H9 (cell line): ENCODE measurements around the gene ARHGEF16. TPM values are rescaled to one million over a fixed set of nuclear protein-coding genes. Genes with fewer than 3 reads are reported as not detected.

Source experiments
- DNase-seq: peaks from one replicate; pipeline ENCODE4 v3.0.0-alpha.2; 2017
- H2AFZ ChIP-seq: one replicate; pipeline ENCODE4 v1.6.1; 2013; ENCODE audit warnings: mild to moderate bottlenecking, low read length, control low read depth, moderate library complexity
- H2AK5ac ChIP-seq: 2 replicates; pipeline ENCODE4 v1.6.1; 2013; ENCODE audit warnings: low read length, control low read depth, mixed read lengths; ENCODE audit not compliant: insufficient read length
- H2BK120ac ChIP-seq: one replicate; pipeline ENCODE4 v1.6.1; 2013; ENCODE audit warnings: low read depth, mild to moderate bottlenecking, low read length, control low read depth, inconsistent platforms; ENCODE audit not compliant: poor library complexity, severe bottlenecking
- H2BK12ac ChIP-seq: 2 replicates; pipeline ENCODE4 v1.6.1; 2013; ENCODE audit warnings: low read length, control low read depth, mixed read lengths, low read depth; ENCODE audit not compliant: insufficient read length
- H2BK15ac ChIP-seq: 2 replicates; pipeline ENCODE4 v1.6.1; 2013; ENCODE audit warnings: low read depth, low read length, control low read depth
- H2BK20ac ChIP-seq: one replicate; pipeline ENCODE4 v1.6.1; 2013; ENCODE audit warnings: low read depth, mild to moderate bottlenecking, low read length, control low read depth, inconsistent platforms; ENCODE audit not compliant: poor library complexity, severe bottlenecking
- H2BK5ac ChIP-seq: 2 replicates; pipeline ENCODE4 v1.6.1; 2013; ENCODE audit warnings: low read length, control low read depth, mixed read lengths; ENCODE audit not compliant: insufficient read length
- H3K14ac ChIP-seq: 2 replicates; pipeline ENCODE4 v1.6.1; 2013; ENCODE audit warnings: low read length, control low read depth; ENCODE audit not compliant: insufficient read depth
- H3K18ac ChIP-seq: 2 replicates; pipeline ENCODE4 v1.6.1; 2013; ENCODE audit warnings: low read depth, mild to moderate bottlenecking, mixed read lengths, low read length, control low read depth; ENCODE audit not compliant: insufficient read length
- H3K23ac ChIP-seq: 2 replicates; pipeline ENCODE4 v1.6.1; 2013; ENCODE audit warnings: low read length, control low read depth, mixed read lengths, low read depth; ENCODE audit not compliant: insufficient read length
- H3K23me2 ChIP-seq: 2 replicates; pipeline ENCODE4 v1.6.1; 2013; ENCODE audit warnings: low read depth, mild to moderate bottlenecking, mixed read lengths, low read length, control low read depth; ENCODE audit not compliant: insufficient read length, poor library complexity, severe bottlenecking
- H3K27ac ChIP-seq: 2 replicates; pipeline ENCODE4 v1.5.1; 2013; ENCODE audit warnings: low read length, control low read depth, mixed read lengths, low read depth; ENCODE audit not compliant: insufficient read length
- H3K27me3 ChIP-seq: 2 replicates; pipeline ENCODE4 v1.6.1; 2013; ENCODE audit warnings: low read length, control low read depth, inconsistent platforms; ENCODE audit not compliant: insufficient read depth
- H3K4ac ChIP-seq: 2 replicates; pipeline ENCODE4 v1.6.1; 2013; ENCODE audit warnings: low read depth, mild to moderate bottlenecking, control low read depth, inconsistent platforms, low read length, moderate library complexity
- H3K4me1 ChIP-seq: 2 replicates; pipeline ENCODE4 v1.6.1; 2013; ENCODE audit warnings: low read length, control low read depth, inconsistent platforms; ENCODE audit not compliant: insufficient read depth
- H3K4me2 ChIP-seq: 2 replicates; pipeline ENCODE4 v1.6.1; 2013; ENCODE audit warnings: low read length, control low read depth, mixed read lengths; ENCODE audit not compliant: insufficient read length, insufficient read depth
- H3K56ac ChIP-seq: 2 replicates; pipeline ENCODE4 v1.6.1; 2013; ENCODE audit warnings: low read depth, mild to moderate bottlenecking, mixed read lengths, low read length, control low read depth; ENCODE audit not compliant: insufficient read length
- H3K79me1 ChIP-seq: 2 replicates; pipeline ENCODE4 v1.6.1; 2013; ENCODE audit warnings: low read depth, mild to moderate bottlenecking, moderate library complexity, low read length, control low read depth, inconsistent platforms; ENCODE audit not compliant: insufficient read depth, poor library complexity, severe bottlenecking
- H3K79me2 ChIP-seq: 2 replicates; pipeline ENCODE4 v1.6.1; 2013; ENCODE audit warnings: low read length, control low read depth, inconsistent platforms; ENCODE audit not compliant: insufficient read depth
- H3K9ac ChIP-seq: 2 replicates; pipeline ENCODE4 v1.6.1; 2013; ENCODE audit warnings: low read length, control low read depth, mixed read lengths; ENCODE audit not compliant: insufficient read length; ENCODE audit errors: extremely low read depth
- H3K9me3 ChIP-seq: one replicate; pipeline ENCODE4 v1.6.1; 2013; ENCODE audit warnings: low read depth, low read length, inconsistent platforms; ENCODE audit not compliant: control insufficient read depth
- H3T11ph ChIP-seq: one replicate; pipeline ENCODE4 v1.6.1; 2013; ENCODE audit warnings: mild to moderate bottlenecking, low read length, control low read depth, inconsistent platforms
- H4K20me1 ChIP-seq: one replicate; pipeline ENCODE4 v1.6.1; 2013; ENCODE audit not compliant: control insufficient read depth, insufficient read length, insufficient read depth
- H4K5ac ChIP-seq: 2 replicates; pipeline ENCODE4 v1.6.1; 2013; ENCODE audit warnings: low read depth, mild to moderate bottlenecking, mixed read lengths, low read length, control low read depth; ENCODE audit not compliant: insufficient read length
- H4K8ac ChIP-seq: replicated peaks from 2 replicates; pipeline ENCODE4 v1.6.1; 2013; ENCODE audit warnings: low read length, control low read depth, mixed read lengths, low read depth; ENCODE audit not compliant: insufficient read length
- H4K91ac ChIP-seq: 2 replicates; pipeline ENCODE4 v1.6.1; 2013; ENCODE audit warnings: low read depth, mild to moderate bottlenecking, moderate library complexity, mixed read lengths, low read length, control low read depth; ENCODE audit not compliant: insufficient read length
- H3K27ac Mint-ChIP-seq, 3 experiments: 2 replicates in 2 of 3; 3 replicates in 1 of 3; pipeline ENCODE4 v1.8.0; 2020 to 2021; ENCODE audit warnings: mixed read lengths in 3 of 3, mild to moderate bottlenecking in 1 of 3, moderate library complexity in 1 of 3
- H3K27me3 Mint-ChIP-seq: 2 replicates; pipeline ENCODE4 v1.8.0; 2021; ENCODE audit warnings: low read depth, mild to moderate bottlenecking, moderate library complexity, mixed read lengths
- H3K36me3 Mint-ChIP-seq, 3 experiments: 2 replicates in 2 of 3; 3 replicates in 1 of 3; pipeline ENCODE4 v1.8.0; 2020 to 2021; ENCODE audit warnings: low read depth in 3 of 3, mixed read lengths in 3 of 3; ENCODE audit not compliant: insufficient read depth in 1 of 3
- H3K4me1 Mint-ChIP-seq, 2 experiments: 2 replicates each; pipeline ENCODE4 v1.8.0; 2020; ENCODE audit warnings: mixed read lengths in 2 of 2
- H3K4me3 Mint-ChIP-seq, 2 experiments: 2 replicates in 1 of 2; 3 replicates in 1 of 2; pipeline ENCODE4 v1.8.0; 2020 to 2021; ENCODE audit warnings: mild to moderate bottlenecking in 2 of 2, mixed read lengths in 2 of 2, moderate library complexity in 1 of 2
- H3K9me3 Mint-ChIP-seq, 2 experiments: 2 replicates in 1 of 2; 3 replicates in 1 of 2; pipeline ENCODE4 v1.8.0; 2020; ENCODE audit warnings: mild to moderate bottlenecking in 2 of 2, mixed read lengths in 2 of 2, moderate library complexity in 1 of 2
- WGBS: extraction: QIAGEN DNeasy Blood & Tissue Kit; methylation state at CpG from one replicate; pipeline ENCODE4 v1.1.7; 2013; ENCODE audit warnings: missing lambda C conversion rate, low lambda C conversion rate, mixed read lengths; ENCODE audit not compliant: insufficient read length; ENCODE audit errors: extremely low coverage; 5-methylcytosine and 5-hydroxymethylcytosine counted together
- total RNA-seq: library from RNA; stranded (reverse); gene quantifications from 2 replicates; pipeline ENCODE4 v1.2.1, GENCODE V29; 2021
- TF ChIP-seq, protein P1 (sequence below): fragments of 200-600 bp; sonication (generic); conservative IDR thresholded peaks from 3 replicates; pipeline ENCODE4 v1.8.0; 2021; ENCODE audit warnings: antibody characterized with exemption, mild to moderate bottlenecking

The ARHGEF16 gene
- total RNA-seq, 1 experiment from 2014 or later, result 48.5 TPM

DNA sequence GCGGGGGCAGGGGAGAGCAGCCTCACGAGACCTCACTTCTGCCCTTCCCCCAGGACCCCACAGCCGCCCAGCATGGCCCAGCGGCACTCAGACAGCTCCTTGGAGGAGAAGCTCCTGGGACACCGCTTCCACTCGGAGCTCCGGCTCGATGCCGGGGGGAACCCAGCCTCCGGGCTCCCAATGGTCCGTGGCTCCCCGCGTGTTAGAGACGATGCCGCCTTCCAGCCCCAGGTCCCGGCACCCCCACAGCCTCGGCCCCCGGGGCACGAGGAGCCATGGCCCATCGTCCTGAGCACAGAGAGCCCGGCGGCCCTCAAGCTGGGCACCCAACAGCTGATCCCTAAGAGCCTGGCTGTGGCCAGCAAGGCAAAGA lies 8.5 kb downstream of the ARHGEF16 start:
- Histone ChIP-seq H3K27me3 (no peaks in the 10 kb centered on the region), H3K4me2 (no peak overlapping the region), H3K4me1 (no peaks in the 10 kb centered on the region), H2BK12ac (no peak overlapping the region), H3K23ac (no peak overlapping the region), H3K23me2 (no peaks in the 10 kb centered on the region), H3K9ac (no peak overlapping the region), H3K56ac (no peak overlapping the region), H3K9me3 (no peaks in the 10 kb centered on the region), H4K91ac (no peak overlapping the region), H3K27ac (no peak overlapping the region), H3K14ac (no peak overlapping the region), H2BK20ac (no peak overlapping the region), H2BK5ac (no peak overlapping the region), H3K79me2 (no peaks in the 10 kb centered on the region), H3K4ac (no peak overlapping the region), H3K79me1 (no peaks in the 10 kb centered on the region), H4K5ac (no peak overlapping the region), H2AFZ (no peak overlapping the region), H2BK120ac (no peak overlapping the region), H3K18ac (no peak overlapping the region), H4K20me1 (peaks cover 2% of the 10 kb centered on the region), H2BK15ac (no peak overlapping the region), H3T11ph (no peak overlapping the region), H4K8ac (no peak overlapping the region), H2AK5ac (no peak overlapping the region)
- Mint-ChIP-seq H3K4me3 (no peak overlapping the region), H3K36me3 (peaks cover 0 to 28% (median 15%) of the 10 kb centered on the region in 3 experiments; a peak in 4 of 7 replicates), H3K27me3 (no peaks in the 10 kb centered on the region), H3K4me1 (peaks cover 9 to 21% of the 10 kb centered on the region in 2 experiments), H3K27ac (no peak overlapping the region), H3K9me3 (no peaks in the 10 kb centered on the region)
- no peak for DNase-seq
- TF ChIP-seq, protein P1, sequence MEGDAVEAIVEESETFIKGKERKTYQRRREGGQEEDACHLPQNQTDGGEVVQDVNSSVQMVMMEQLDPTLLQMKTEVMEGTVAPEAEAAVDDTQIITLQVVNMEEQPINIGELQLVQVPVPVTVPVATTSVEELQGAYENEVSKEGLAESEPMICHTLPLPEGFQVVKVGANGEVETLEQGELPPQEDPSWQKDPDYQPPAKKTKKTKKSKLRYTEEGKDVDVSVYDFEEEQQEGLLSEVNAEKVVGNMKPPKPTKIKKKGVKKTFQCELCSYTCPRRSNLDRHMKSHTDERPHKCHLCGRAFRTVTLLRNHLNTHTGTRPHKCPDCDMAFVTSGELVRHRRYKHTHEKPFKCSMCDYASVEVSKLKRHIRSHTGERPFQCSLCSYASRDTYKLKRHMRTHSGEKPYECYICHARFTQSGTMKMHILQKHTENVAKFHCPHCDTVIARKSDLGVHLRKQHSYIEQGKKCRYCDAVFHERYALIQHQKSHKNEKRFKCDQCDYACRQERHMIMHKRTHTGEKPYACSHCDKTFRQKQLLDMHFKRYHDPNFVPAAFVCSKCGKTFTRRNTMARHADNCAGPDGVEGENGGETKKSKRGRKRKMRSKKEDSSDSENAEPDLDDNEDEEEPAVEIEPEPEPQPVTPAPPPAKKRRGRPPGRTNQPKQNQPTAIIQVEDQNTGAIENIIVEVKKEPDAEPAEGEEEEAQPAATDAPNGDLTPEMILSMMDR, result no peak
- WGBS, result no CpG with 5 or more reads among the region's 22 CpGs
